GM10248 (cell line): ENCODE measurements around the gene SLMAP.

Experiments used
- CTCF ChIA-PET: fragments of 300-600 bp; sonication (Branson Sonifier 250); formaldehyde crosslinking; extraction: SDS; loops from one replicate; lab custom pipeline; 2021; ENCODE audit warnings: antibody characterized with exemption; lab: Yijun Ruan, JAX
- POLR2A ChIA-PET: fragments of 350-650 bp; sonication (Branson Sonifier 250); formaldehyde crosslinking; extraction: SDS; loops from one replicate; lab custom pipeline; 2020; ENCODE audit warnings: antibody characterized with exemption; lab: Yijun Ruan, JAX
- DNase-seq: peaks from one replicate; pipeline ENCODE4 v3.0.0; 2012; ENCODE audit errors: extremely low spot score
- TF ChIP-seq, protein P1 (sequence below): IDR thresholded peaks from 2 replicates; pipeline ENCODE4 v1.5.1; 2012; ENCODE audit warnings: mild to moderate bottlenecking, low read depth; ENCODE audit errors: extremely low read depth, missing control alignments, control extremely low read depth

The SLMAP gene

DNA sequence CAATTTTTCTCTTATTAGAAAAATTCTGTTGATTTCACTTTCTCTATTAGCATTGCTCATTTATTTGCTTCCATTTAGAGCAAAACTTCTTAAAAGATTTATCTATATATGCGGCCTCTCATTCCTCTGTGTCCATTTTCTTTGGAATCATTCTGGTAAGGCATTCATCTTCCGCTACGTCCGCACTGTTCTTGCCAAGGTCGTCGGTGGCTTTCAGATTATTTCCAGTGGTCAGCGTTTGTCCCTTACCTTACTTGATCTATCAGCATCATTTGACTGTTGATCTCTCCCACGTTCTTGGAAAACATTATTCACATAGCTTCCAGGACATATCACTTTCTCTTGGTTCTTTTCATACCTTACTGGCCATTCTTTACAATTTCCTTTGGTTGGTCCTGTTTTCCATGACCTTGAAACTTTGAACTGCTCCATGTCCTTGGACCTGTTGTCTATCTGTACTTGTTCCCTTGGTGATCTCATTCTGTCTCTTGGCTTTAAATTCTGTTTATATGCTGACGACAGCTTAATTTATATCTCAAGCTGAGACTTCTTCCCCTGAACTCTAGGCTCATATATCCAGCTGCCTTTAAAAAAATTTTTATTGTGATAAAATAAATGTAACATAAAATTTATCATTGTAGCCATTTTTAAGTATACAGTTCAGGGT lies 54.5 kb downstream of the SLMAP start:
- TF ChIP-seq, protein P1, sequence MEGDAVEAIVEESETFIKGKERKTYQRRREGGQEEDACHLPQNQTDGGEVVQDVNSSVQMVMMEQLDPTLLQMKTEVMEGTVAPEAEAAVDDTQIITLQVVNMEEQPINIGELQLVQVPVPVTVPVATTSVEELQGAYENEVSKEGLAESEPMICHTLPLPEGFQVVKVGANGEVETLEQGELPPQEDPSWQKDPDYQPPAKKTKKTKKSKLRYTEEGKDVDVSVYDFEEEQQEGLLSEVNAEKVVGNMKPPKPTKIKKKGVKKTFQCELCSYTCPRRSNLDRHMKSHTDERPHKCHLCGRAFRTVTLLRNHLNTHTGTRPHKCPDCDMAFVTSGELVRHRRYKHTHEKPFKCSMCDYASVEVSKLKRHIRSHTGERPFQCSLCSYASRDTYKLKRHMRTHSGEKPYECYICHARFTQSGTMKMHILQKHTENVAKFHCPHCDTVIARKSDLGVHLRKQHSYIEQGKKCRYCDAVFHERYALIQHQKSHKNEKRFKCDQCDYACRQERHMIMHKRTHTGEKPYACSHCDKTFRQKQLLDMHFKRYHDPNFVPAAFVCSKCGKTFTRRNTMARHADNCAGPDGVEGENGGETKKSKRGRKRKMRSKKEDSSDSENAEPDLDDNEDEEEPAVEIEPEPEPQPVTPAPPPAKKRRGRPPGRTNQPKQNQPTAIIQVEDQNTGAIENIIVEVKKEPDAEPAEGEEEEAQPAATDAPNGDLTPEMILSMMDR, result no peak
- ChIA-PET POLR2A (no interaction called here), CTCF (interaction anchor here (1.7 to 3.7 kb wide), 3 partner anchors 12 to 35 kb away, joined by 4 to 21 read pairs (median 6); no protein-coding TSS in a partner anchor)
- DNase-seq, result no peak

DNA sequence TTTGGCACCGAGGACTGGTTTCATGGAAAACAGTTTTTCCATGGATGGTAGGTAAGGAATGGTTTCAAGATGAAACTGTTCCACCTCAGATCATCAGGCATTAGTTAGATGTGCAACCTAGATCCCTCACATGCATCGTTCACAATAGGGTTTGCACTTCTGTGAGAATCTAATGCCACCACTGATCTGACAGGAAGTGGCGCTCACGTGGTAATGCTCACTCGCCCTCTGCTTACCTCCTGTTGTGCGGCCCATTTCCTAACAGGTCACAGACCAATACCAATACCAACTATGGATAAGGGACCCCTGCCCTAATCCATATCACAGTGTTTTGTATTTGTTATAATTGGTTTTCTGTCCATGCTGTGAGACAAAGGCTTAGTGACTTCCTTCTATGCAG lies 58.9 kb downstream of the SLMAP start:
- POLR2A ChIA-PET, result no interaction called here
- TF ChIP-seq, protein P1, result no peak
- CTCF ChIA-PET, result interaction anchor here (0.8 to 1.4 kb wide), 4 partner anchors 11 to 17 kb away, joined by 3 to 7 read pairs (median 4); no protein-coding TSS in a partner anchor
- no peak for DNase-seq

DNA sequence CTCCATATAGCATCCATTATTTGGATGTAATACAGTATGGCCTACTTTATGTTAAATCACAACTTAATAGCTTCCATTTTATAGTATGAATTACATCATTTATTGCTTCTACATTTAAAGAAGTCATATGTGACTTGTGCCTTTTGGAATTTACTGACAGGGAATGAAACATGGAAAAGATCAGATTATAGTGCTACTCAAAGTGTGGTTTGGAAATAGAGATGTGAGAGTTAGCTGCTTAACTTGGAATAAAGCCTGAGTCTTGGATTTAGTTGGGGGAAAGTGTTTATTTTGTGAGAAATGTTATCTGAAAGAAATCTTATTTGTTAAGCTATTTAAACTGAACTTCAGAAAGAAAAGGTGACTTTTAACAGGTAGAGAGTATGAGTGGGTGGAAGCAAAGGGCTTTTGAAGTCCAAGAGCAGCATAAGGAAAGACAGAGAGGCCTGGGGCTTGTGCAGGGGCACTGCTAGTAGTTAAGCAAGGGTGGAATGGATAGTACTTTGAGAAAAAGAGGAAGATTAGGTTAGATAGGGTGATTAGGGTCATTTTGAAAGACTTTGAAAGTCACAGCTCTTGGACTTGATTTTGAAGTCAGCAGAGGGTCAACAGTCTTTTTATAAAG lies 60.5 kb downstream of the SLMAP start:
- POLR2A ChIA-PET, result no interaction called here
- CTCF ChIA-PET, result interaction anchor here (1.1 to 1.4 kb wide), 3 partner anchors 9 to 12 kb away, joined by 3 to 7 read pairs (median 4); no protein-coding TSS in a partner anchor
- no peak for DNase-seq
- TF ChIP-seq, protein P1, result no peak

DNA sequence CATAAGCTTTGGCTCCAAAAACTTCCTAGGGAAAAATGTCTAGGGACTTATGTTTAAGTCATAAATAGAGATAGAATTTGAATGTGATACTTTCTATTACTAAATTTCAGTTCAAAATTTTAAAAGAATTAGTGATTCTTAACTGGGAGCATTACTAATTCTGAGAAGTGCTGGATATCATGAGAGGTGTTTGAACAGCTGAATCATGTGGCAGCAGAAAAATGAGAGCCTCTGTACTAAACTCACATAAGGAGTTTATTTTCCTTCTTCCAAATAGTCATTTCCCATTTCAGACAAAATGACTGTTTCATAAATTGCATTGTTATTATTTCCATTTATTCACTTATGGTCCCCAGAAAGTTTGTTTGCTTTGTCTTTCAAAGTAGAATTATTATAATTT lies 62.7 kb downstream of the SLMAP start:
- no peak for DNase-seq
- CTCF ChIA-PET, result interaction anchor here (1.5 to 1.6 kb wide), 2 partner anchors 9 to 12 kb away, joined by 3 to 4 read pairs; no protein-coding TSS in a partner anchor
- TF ChIP-seq, protein P1, result no peak
- POLR2A ChIA-PET, result no interaction called here

DNA sequence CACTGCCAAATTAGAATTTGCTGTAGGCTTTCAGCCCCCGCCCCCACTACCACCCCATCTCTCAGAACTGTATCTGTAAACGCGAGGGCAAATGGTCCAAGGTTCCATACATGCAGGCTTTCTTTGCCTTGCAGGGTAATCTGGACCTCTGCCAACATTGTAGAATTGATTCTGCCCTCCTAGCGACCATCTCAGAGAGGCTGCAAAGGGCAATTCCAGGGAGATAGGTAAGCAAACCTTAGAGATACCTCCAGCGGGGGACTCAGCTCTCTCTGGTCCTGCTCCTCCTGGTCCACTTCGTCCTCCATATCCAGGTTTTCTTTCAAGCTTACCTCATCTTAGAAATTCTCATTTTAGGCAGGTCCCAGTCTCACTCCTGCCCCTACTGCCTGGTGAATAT lies 64.4 kb downstream of the SLMAP start:
- ChIA-PET CTCF (interaction anchor here (1.5 to 2.1 kb wide), 2 partner anchors 11 to 12 kb away, joined by 3 to 6 read pairs; no protein-coding TSS in a partner anchor), POLR2A (no interaction called here)
- DNase-seq, result no peak
- TF ChIP-seq, protein P1, result no peak

DNA sequence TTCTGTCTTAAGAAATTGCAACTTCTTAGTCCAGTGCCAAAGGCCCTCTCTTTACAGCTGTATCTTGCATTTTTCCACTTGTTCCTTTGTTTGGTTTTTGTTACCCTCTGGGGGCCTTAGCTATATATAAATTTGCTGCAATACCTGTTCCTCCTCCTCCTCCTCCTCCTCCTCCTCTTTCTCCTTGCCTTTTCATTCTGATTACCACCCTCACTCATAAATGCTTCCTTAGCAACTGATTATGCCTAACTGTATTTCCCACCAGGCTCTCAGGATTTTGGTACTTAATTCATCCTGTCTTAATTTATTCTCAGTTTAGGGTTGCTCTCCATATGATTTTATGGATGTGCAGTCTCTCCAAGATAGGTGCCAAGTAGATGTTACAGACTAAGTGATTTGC lies 65.7 kb downstream of the SLMAP start:
- POLR2A ChIA-PET, result no interaction called here
- TF ChIP-seq, protein P1, result no peak

More for the DNA sequence above, 65.7 kb downstream of the SLMAP start:
- DNase-seq, result no peak
- CTCF ChIA-PET, result interaction anchor here (0.8 to 2.1 kb wide), 2 partner anchors 11 to 424 kb away, joined by 3 to 6 read pairs; no protein-coding TSS in a partner anchor
